Neural cell (in vitro differentiated cells): Measurements from ENCODE around the gene LEF1. TPM values are rescaled to one million over a fixed set of nuclear protein-coding genes. Genes with fewer than 3 reads are reported as not detected.

Source experiments
- H2AFZ ChIP-seq: fragments of 200-600, 300-800 bp; sonication (generic), shearing (Covaris generic); 2 replicates; pipeline ENCODE4 v1.6.0; 2014; ENCODE audit warnings: low read depth, mild to moderate bottlenecking, antibody characterized with exemption, low read length, moderate library complexity
- H3F3A ChIP-seq: fragments of 200-600 bp; shearing (Covaris generic); 2 replicates; pipeline ENCODE4 v1.6.1; 2016; ENCODE audit warnings: mild to moderate bottlenecking, moderate library complexity, mixed read lengths, antibody characterized with exemption, low read length; ENCODE audit not compliant: insufficient read depth, poor library complexity, severe bottlenecking
- H3K27ac ChIP-seq: fragments of 200-600, 300-800 bp; sonication (generic), shearing (Covaris generic); 2 replicates; pipeline ENCODE4 v1.5.1; 2014; ENCODE audit warnings: mild to moderate bottlenecking, low read length, moderate library complexity
- H3K27me3 ChIP-seq: fragments of 300-800, 200-600 bp; sonication (generic), shearing (Covaris generic); 2 replicates; pipeline ENCODE4 v1.6.0; 2014; ENCODE audit warnings: mild to moderate bottlenecking, low read depth, low read length, moderate library complexity; ENCODE audit not compliant: insufficient read depth
- H3K36me3 ChIP-seq: fragments of 300-800, 200-600 bp; sonication (generic), shearing (Covaris generic); 2 replicates; pipeline ENCODE4 v1.5.1; 2014; ENCODE audit warnings: mild to moderate bottlenecking, antibody characterized with exemption, low read length, moderate library complexity; ENCODE audit not compliant: insufficient read depth
- H3K4me2 ChIP-seq: fragments of 300-800, 200-600 bp; sonication (generic), shearing (Covaris generic); 2 replicates; pipeline ENCODE4 v1.6.0; 2014; ENCODE audit warnings: mild to moderate bottlenecking, low read length
- H3K4me3 ChIP-seq: fragments of 300-800, 200-600 bp; sonication (generic), shearing (Covaris generic); 2 replicates; pipeline ENCODE4 v1.5.1; 2014; ENCODE audit warnings: mild to moderate bottlenecking, low read length, moderate library complexity
- H3K79me2 ChIP-seq: fragments of 200-600 bp; shearing (Covaris generic); replicated peaks from 2 replicates; pipeline ENCODE4 v1.6.0; 2014; ENCODE audit warnings: mild to moderate bottlenecking, low read length, moderate library complexity; ENCODE audit not compliant: insufficient read depth
- H3K9ac ChIP-seq: fragments of 300-800, 200-600 bp; sonication (generic), shearing (Covaris generic); 2 replicates; pipeline ENCODE4 v1.6.1; 2016; ENCODE audit warnings: mild to moderate bottlenecking, low read length, mixed read lengths
- H3K9me2 ChIP-seq: fragments of 200-600 bp; shearing (Covaris generic); 2 replicates; pipeline ENCODE4 v1.6.1; 2016; ENCODE audit warnings: mild to moderate bottlenecking, low read length, mixed read lengths; ENCODE audit not compliant: insufficient read depth
- H3K9me3 ChIP-seq: fragments of 200-600, 300-800 bp; sonication (generic), shearing (Covaris generic); 2 replicates; pipeline ENCODE4 v1.6.1; 2016; ENCODE audit warnings: mild to moderate bottlenecking, mixed run types, low read length, moderate library complexity, mixed read lengths
- H4K20me1 ChIP-seq: fragments of 200-600 bp; shearing (Covaris generic); 2 replicates; pipeline ENCODE4 v1.6.1; 2016; ENCODE audit warnings: mild to moderate bottlenecking, mixed run types; ENCODE audit not compliant: insufficient read depth
- EP300 ChIP-seq: fragments of 450-650 bp; conservative IDR thresholded peaks from 2 replicates; pipeline ENCODE4 v1.6.1; 2014; ENCODE audit warnings: antibody characterized with exemption, mild to moderate bottlenecking, moderate library complexity; ENCODE audit not compliant: poor library complexity, severe bottlenecking
- EZH2 ChIP-seq: fragments of 200-600, 300-800 bp; shearing (Covaris generic), sonication (generic); IDR thresholded peaks from 2 replicates; pipeline ENCODE4 v1.6.1; 2014; ENCODE audit warnings: antibody characterized with exemption, low read length, borderline replicate concordance, mild to moderate bottlenecking; ENCODE audit not compliant: insufficient read depth, poor library complexity, severe bottlenecking
- MXI1 ChIP-seq: fragments of 450-650 bp; conservative IDR thresholded peaks from 2 replicates; pipeline ENCODE4 v1.6.1; 2014; ENCODE audit warnings: antibody characterized with exemption, mild to moderate bottlenecking; ENCODE audit not compliant: poor library complexity, severe bottlenecking
- POLR2AphosphoS5 ChIP-seq: IDR thresholded peaks from 2 replicates; pipeline ENCODE4 v1.6.1; 2012
- RAD21 ChIP-seq: fragments of 450-650 bp; conservative IDR thresholded peaks from 2 replicates; pipeline ENCODE4 v1.6.1; 2014; ENCODE audit warnings: antibody characterized with exemption, mild to moderate bottlenecking, moderate library complexity
- SMC3 ChIP-seq: fragments of 450-650 bp; conservative IDR thresholded peaks from 2 replicates; pipeline ENCODE4 v1.6.1; 2014; ENCODE audit warnings: antibody characterized with exemption, mild to moderate bottlenecking, moderate library complexity; ENCODE audit not compliant: poor library complexity
- TAF1 ChIP-seq: IDR thresholded peaks from 2 replicates; pipeline ENCODE4 v1.6.1; 2012; ENCODE audit warnings: low read depth
- polyA plus RNA-seq: library from polyadenylated mRNA; depleted of rRNA; stranded (reverse); fragments of >200 nt; gene quantifications from 2 replicates; pipeline ENCODE4 v1.2.3, GENCODE V29; 2014
- TF ChIP-seq, protein P1 (sequence below): fragments of 450-650 bp; IDR thresholded peaks from 2 replicates; pipeline ENCODE4 v1.5.1; 2014; ENCODE audit warnings: antibody characterized with exemption, mild to moderate bottlenecking, moderate library complexity; ENCODE audit not compliant: poor library complexity, severe bottlenecking
- TF ChIP-seq, protein P2 (sequence below): IDR thresholded peaks from 2 replicates; pipeline ENCODE4 v1.6.1; 2012; ENCODE audit warnings: borderline replicate concordance

LEF1 gene
- polyA plus RNA-seq, 1 donor from 2014 or later = 0.78 TPM

GRCh38 chr4:108024878-108025165 is 143.9 kb downstream of the LEF1 start:
- Histone ChIP-seq H3K36me3 (peaks cover 14% of the 10 kb centered on the region), H3F3A (no peaks in the 10 kb centered on the region), H2AFZ (no peak overlapping the region), H3K27me3 (no peaks in the 10 kb centered on the region), H3K27ac (no peak overlapping the region), H3K9me3 (no peaks in the 10 kb centered on the region), H3K4me3 (no peak overlapping the region), H3K4me2 (no peak overlapping the region), H3K9ac (no peak overlapping the region), H3K9me2 (no peaks in the 10 kb centered on the region), H4K20me1 (no peaks in the 10 kb centered on the region), H3K79me2 (no peaks in the 10 kb centered on the region)
- TF ChIP-seq TAF1 = no peak
- no peak for TF ChIP-seq MXI1
- no peak for TF ChIP-seq POLR2AphosphoS5
- no peak for TF ChIP-seq SMC3
- TF ChIP-seq EP300 = no peak
- TF ChIP-seq, protein P1, sequence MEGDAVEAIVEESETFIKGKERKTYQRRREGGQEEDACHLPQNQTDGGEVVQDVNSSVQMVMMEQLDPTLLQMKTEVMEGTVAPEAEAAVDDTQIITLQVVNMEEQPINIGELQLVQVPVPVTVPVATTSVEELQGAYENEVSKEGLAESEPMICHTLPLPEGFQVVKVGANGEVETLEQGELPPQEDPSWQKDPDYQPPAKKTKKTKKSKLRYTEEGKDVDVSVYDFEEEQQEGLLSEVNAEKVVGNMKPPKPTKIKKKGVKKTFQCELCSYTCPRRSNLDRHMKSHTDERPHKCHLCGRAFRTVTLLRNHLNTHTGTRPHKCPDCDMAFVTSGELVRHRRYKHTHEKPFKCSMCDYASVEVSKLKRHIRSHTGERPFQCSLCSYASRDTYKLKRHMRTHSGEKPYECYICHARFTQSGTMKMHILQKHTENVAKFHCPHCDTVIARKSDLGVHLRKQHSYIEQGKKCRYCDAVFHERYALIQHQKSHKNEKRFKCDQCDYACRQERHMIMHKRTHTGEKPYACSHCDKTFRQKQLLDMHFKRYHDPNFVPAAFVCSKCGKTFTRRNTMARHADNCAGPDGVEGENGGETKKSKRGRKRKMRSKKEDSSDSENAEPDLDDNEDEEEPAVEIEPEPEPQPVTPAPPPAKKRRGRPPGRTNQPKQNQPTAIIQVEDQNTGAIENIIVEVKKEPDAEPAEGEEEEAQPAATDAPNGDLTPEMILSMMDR = no peak
- no peak for TF ChIP-seq EZH2
- TF ChIP-seq, protein P2, sequence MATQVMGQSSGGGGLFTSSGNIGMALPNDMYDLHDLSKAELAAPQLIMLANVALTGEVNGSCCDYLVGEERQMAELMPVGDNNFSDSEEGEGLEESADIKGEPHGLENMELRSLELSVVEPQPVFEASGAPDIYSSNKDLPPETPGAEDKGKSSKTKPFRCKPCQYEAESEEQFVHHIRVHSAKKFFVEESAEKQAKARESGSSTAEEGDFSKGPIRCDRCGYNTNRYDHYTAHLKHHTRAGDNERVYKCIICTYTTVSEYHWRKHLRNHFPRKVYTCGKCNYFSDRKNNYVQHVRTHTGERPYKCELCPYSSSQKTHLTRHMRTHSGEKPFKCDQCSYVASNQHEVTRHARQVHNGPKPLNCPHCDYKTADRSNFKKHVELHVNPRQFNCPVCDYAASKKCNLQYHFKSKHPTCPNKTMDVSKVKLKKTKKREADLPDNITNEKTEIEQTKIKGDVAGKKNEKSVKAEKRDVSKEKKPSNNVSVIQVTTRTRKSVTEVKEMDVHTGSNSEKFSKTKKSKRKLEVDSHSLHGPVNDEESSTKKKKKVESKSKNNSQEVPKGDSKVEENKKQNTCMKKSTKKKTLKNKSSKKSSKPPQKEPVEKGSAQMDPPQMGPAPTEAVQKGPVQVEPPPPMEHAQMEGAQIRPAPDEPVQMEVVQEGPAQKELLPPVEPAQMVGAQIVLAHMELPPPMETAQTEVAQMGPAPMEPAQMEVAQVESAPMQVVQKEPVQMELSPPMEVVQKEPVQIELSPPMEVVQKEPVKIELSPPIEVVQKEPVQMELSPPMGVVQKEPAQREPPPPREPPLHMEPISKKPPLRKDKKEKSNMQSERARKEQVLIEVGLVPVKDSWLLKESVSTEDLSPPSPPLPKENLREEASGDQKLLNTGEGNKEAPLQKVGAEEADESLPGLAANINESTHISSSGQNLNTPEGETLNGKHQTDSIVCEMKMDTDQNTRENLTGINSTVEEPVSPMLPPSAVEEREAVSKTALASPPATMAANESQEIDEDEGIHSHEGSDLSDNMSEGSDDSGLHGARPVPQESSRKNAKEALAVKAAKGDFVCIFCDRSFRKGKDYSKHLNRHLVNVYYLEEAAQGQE = no peak
- no peak for TF ChIP-seq RAD21

- no peaks in the 10 kb centered on the region for H3K79me2 ChIP-seq
- H3K4me2 ChIP-seq = no peak overlapping the region
- H3K9me2 ChIP-seq = no peaks in the 10 kb centered on the region
- H3K27ac ChIP-seq = no peak overlapping the region
- no peaks in the 10 kb centered on the region for H3F3A ChIP-seq
- no peak for TF ChIP-seq EP300
- TF ChIP-seq SMC3 = no peak
- TF ChIP-seq TAF1 = no peak
- TF ChIP-seq EZH2 = no peak
- TF ChIP-seq POLR2AphosphoS5 = no peak
- no peak for TF ChIP-seq RAD21
- H3K36me3 ChIP-seq = peaks cover 18% of the 10 kb centered on the region
- no peaks in the 10 kb centered on the region for H3K9me3 ChIP-seq
- no peak overlapping the region for H3K4me3 ChIP-seq
- no peaks in the 10 kb centered on the region for H3K27me3 ChIP-seq
- H3K9ac ChIP-seq = no peak overlapping the region
- no peak overlapping the region for H2AFZ ChIP-seq
- H4K20me1 ChIP-seq = no peaks in the 10 kb centered on the region
Observed at GRCh38 chr4:108024085-108024877, 144.5 kb downstream of the LEF1 start.
